Stimulated activated CD4-positive, alpha-beta T cell treated with anti-CD3 and anti-CD28 coated beads, Interleukin-15, amount 100 ng/mL, for 48 hours (primary cell): Measurements from ENCODE around the gene ATG10.
"Not testable (repeated sequence)": the region's sequence is repeated elsewhere in the genome, so short reads cannot be mapped to it uniquely, and the experiment has no call there.

ENCODE experiments used
- DNase-seq, 2 donors: peaks; one replicate each; pipeline ENCODE4 v3.0.0-alpha.2; 2020; ENCODE audit warnings: low read depth in 2 of 2

The ATG10 gene

GRCh38 chr5:82119889-82120288, 148.1 kb downstream of the ATG10 start:
- no peak for DNase-seq

GRCh38 chr5:82129723-82130285, 158.0 kb downstream of the ATG10 start:
- DNase-seq, result no peak

GRCh38 chr5:82130602-82131001, 158.8 kb downstream of the ATG10 start:
- DNase-seq, result no peak

GRCh38 chr5:82137205-82137604, 165.4 kb downstream of the ATG10 start:
- DNase-seq, result no peak

GRCh38 chr5:82139837-82140236, 168.0 kb downstream of the ATG10 start:
- DNase-seq, result not testable (repeated sequence)

GRCh38 chr5:82142217-82142841, 170.5 kb downstream of the ATG10 start:
- no peak for DNase-seq

GRCh38 chr5:82142928-82143577, 171.2 kb downstream of the ATG10 start:
- no peak for DNase-seq

- no peak for DNase-seq
These were observed 176.2 kb downstream of the ATG10 start for GRCh38 chr5:82147860-82148573.

GRCh38 chr5:82149434-82149833, 177.6 kb downstream of the ATG10 start:
- DNase-seq, result no peak

- no peak for DNase-seq
These were observed 178.7 kb downstream of the ATG10 start for GRCh38 chr5:82150559-82150958.

- DNase-seq, result no peak
These were observed 179.4 kb downstream of the ATG10 start for GRCh38 chr5:82151204-82151603.

GRCh38 chr5:82151662-82152061, 179.8 kb downstream of the ATG10 start:
- no peak for DNase-seq

GRCh38 chr5:82152978-82153481, 181.2 kb downstream of the ATG10 start:
- no peak for DNase-seq

GRCh38 chr5:82154776-82155175, 183.0 kb downstream of the ATG10 start:
- no peak for DNase-seq

- DNase-seq, result no peak
These were observed 183.5 kb downstream of the ATG10 start for GRCh38 chr5:82155305-82155704.

GRCh38 chr5:82156874-82157273, 185.1 kb downstream of the ATG10 start:
- DNase-seq, result no peak

- no peak for DNase-seq
These were observed 187.1 kb downstream of the ATG10 start for GRCh38 chr5:82158755-82159413.

GRCh38 chr5:82160948-82161347, 189.1 kb downstream of the ATG10 start:
- no peak for DNase-seq

- no peak for DNase-seq
These were observed 190.8 kb downstream of the ATG10 start for GRCh38 chr5:82162573-82162972.

- DNase-seq, result no peak
These were observed 191.8 kb downstream of the ATG10 start for GRCh38 chr5:82163452-82164175.
